K562 (cell line): ENCODE results near the gene FANCD2. TPM values are rescaled to one million over a fixed set of nuclear protein-coding genes. Genes with fewer than 3 reads are reported as not detected.
A peak's percentile ranks its signal among the peaks of the same experiment; 100 is the strongest.

Source experiments
- AFF1 ChIP-seq, 2 experiments: fragments of 450-650 bp; IDR thresholded peaks; 2 replicates each; pipeline ENCODE4 v1.6.1; 2018; ENCODE audit warnings: mild to moderate bottlenecking in 2 of 2, low read depth in 1 of 2; ENCODE audit not compliant: partially characterized antibody in 2 of 2
- CTBP1 ChIP-seq: fragments of 450-650 bp; IDR thresholded peaks from 2 replicates; pipeline ENCODE4 v1.6.1; 2016; ENCODE audit warnings: borderline replicate concordance
- DACH1 ChIP-seq: fragments of 450-650 bp; IDR thresholded peaks from 2 replicates; pipeline ENCODE4 v1.6.1; 2018; ENCODE audit not compliant: partially characterized antibody
- DPF2 ChIP-seq: fragments of 450-650 bp; IDR thresholded peaks from 2 replicates; pipeline ENCODE4 v1.6.1; 2016
- FUS ChIP-seq: fragments of 200-400 bp; formaldehyde crosslinking; optimal IDR thresholded peaks from 2 replicates; pipeline ENCODE3; 2017; ENCODE audit warnings: low read depth, low read length
- GTF2E2 ChIP-seq: fragments of 200-800 bp; sonication (Bioruptor generic); IDR thresholded peaks from 2 replicates; pipeline ENCODE4 v1.6.1; 2016; ENCODE audit warnings: missing genetic modification characterization, missing compliant biosample characterization
- HDGF ChIP-seq: fragments of 450-650 bp; IDR thresholded peaks from 2 replicates; pipeline ENCODE4 v1.6.1; 2016
- HMGXB4 ChIP-seq: sonication (generic); formaldehyde crosslinking; IDR thresholded peaks from 2 replicates; pipeline ENCODE4 v1.8.1; 2023; ENCODE audit warnings: mild to moderate bottlenecking, missing genetic modification reagents
- KAT7 ChIP-seq: sonication (generic); formaldehyde crosslinking; IDR thresholded peaks from 2 replicates; pipeline ENCODE4 v1.8.0; 2022; ENCODE audit warnings: missing genetic modification reagents, mild to moderate bottlenecking, borderline replicate concordance
- MAZ ChIP-seq, 2 experiments: fragments of 450-650 bp in 1 of 2; sonication (generic) in 1 of 2; formaldehyde crosslinking; IDR thresholded peaks in 1 of 2; conservative IDR thresholded peaks in 1 of 2; 2 replicates each; pipeline versions ENCODE4 v1.4.0 to v1.5.0; 2020; ENCODE audit warnings: mild to moderate bottlenecking in 1 of 2, missing genetic modification reagents in 1 of 2
- MTA1 ChIP-seq: fragments of 450-650 bp; IDR thresholded peaks from 2 replicates; pipeline ENCODE4 v1.6.1; 2017; ENCODE audit warnings: borderline replicate concordance
- NCOR1 ChIP-seq: fragments of 450-650 bp; IDR thresholded peaks from 2 replicates; pipeline ENCODE4 v1.6.1; 2016; ENCODE audit warnings: mild to moderate bottlenecking, moderate library complexity
- RAD21 ChIP-seq, 2 experiments: fragments of 250-450 bp in 1 of 2; fragments of 450-650 bp in 1 of 2; sonication (Bioruptor Pico) in 1 of 2; formaldehyde crosslinking in 1 of 2; IDR thresholded peaks in 1 of 2; conservative IDR thresholded peaks in 1 of 2; 2 replicates each; pipeline versions ENCODE4 v1.4.0 to v1.8.0; 2020 to 2022; ENCODE audit warnings: mild to moderate bottlenecking in 2 of 2, moderate library complexity in 1 of 2
- SMARCA5 ChIP-seq: fragments of 450-650 bp; IDR thresholded peaks from 2 replicates; pipeline ENCODE4 v1.6.1; 2016
- SUPT5H ChIP-seq: fragments of 450-650 bp; IDR thresholded peaks from 2 replicates; pipeline ENCODE4 v1.6.1; 2016
- ZBTB7A ChIP-seq: IDR thresholded peaks from 2 replicates; pipeline ENCODE4 v1.6.1; 2011; ENCODE audit warnings: low read depth, mild to moderate bottlenecking, low read length, moderate library complexity, borderline replicate concordance; ENCODE audit not compliant: control insufficient read depth
- ZFP30 ChIP-seq: fragments of 250-450 bp; sonication (Bioruptor Pico); IDR thresholded peaks from 2 replicates; pipeline ENCODE4 v1.8.0; 2022; ENCODE audit warnings: moderate library complexity, mild to moderate bottlenecking, inconsistent platforms, borderline replicate concordance
- ZNF175 ChIP-seq: fragments of 200-800 bp; sonication (Bioruptor generic); IDR thresholded peaks from 2 replicates; pipeline ENCODE4 v1.6.1; 2016; ENCODE audit warnings: low read depth, mild to moderate bottlenecking, missing genetic modification characterization, missing compliant biosample characterization
- ZNF197 ChIP-seq: fragments of 200-800 bp; sonication (Bioruptor generic); IDR thresholded peaks from 2 replicates; pipeline ENCODE4 v1.6.1; 2016; ENCODE audit warnings: low read depth, missing genetic modification characterization, missing compliant biosample characterization
- ZNF512 ChIP-seq: IDR thresholded peaks from 2 replicates; pipeline ENCODE4 v1.6.1; 2016; ENCODE audit warnings: missing genetic modification characterization, missing compliant biosample characterization
- ZNF780A ChIP-seq: fragments of 250-450 bp; sonication (Bioruptor Pico); IDR thresholded peaks from 2 replicates; pipeline ENCODE4 v1.5.0; 2021; ENCODE audit warnings: mild to moderate bottlenecking
- ZSCAN29 ChIP-seq: fragments of 450-650 bp; IDR thresholded peaks from 2 replicates; pipeline ENCODE4 v1.6.1; 2017
- polyA plus RNA-seq, 8 experiments: library from polyadenylated mRNA; depleted of rRNA in 4 of 8; stranded (reverse) in 5 of 8; unstranded in 3 of 8; fragments of >200 nt; fragmentation: Nextera tagmentation in 2 of 8; fragmentation: Illumina TruSeq in 1 of 8; extraction: Ambion mirVana in 2 of 8; extraction: Trizol in 1 of 8; gene quantifications; 2 replicates each; pipeline versions ENCODE4 v1.2.1 to v1.2.3, GENCODE V29; 2011 to 2014; ENCODE audit warnings: inconsistent platforms in 1 of 8, missing spikeins in 1 of 8
- total RNA-seq, 7 experiments: library from RNA; depleted of rRNA in 6 of 7; stranded (reverse); fragments of >200 nt in 6 of 7; fragmentation: Illumina TruSeq in 2 of 7; extraction: Trizol in 2 of 7; gene quantifications; 2 replicates each; pipeline versions ENCODE4 v1.2.1 to v1.2.3, GENCODE V29; 2011 to 2021; ENCODE audit warnings: low replicate concordance in 1 of 7

Gene FANCD2
- total and polyA plus RNA-seq, 9 of the 15 experiments (the other 6 are each of a cell fraction or from before 2014, with no cell fraction given) = 59.4 to 137 (median 96.1) TPM

- TF ChIP-seq HMGXB4 (CRISPR knock-in tag) (peak; percentile 31; the same call in 1 of the 2 replicates), HDGF (no peak; the same call in 1 of the 2 replicates), FUS (no peak), ZSCAN29 (no peak), ZNF175 (CRISPR knock-in tag) (no peak), ZFP30 (CRISPR knock-in tag) (no peak), CTBP1 (peak; percentile 42; the same call in 1 of the 2 replicates), DPF2 (peak; percentile 66; the same call in 1 of the 2 replicates), KAT7 (no peak), DACH1 (no peak), MAZ (CRISPR knock-in tag; conservative IDR thresholded peaks at IDR 0.05 in 1 of 2, IDR thresholded peaks at IDR 0.05 in 1 of 2) (no peak), SUPT5H (peak; percentile 31; the same call in 1 of the 2 replicates), ZNF197 (CRISPR knock-in tag) (no peak), NCOR1 (no peak), ZBTB7A (no peak), MTA1 (peak; percentile 43; the same call in 1 of the 2 replicates), ZNF512 (tag) (no peak), SMARCA5 (peak; percentile 85; the same call in 1 of the 2 replicates), ZNF780A (CRISPR knock-in tag) (no peak), AFF1 (IDR thresholded peaks at IDR 0.05; ENCODE audit: low read depth in 1 of 2, partially characterized antibody in 2 of 2) (peak; percentile 67 to 74), RAD21 (CRISPR knock-in tag; conservative IDR thresholded peaks at IDR 0.05 in 1 of 2, IDR thresholded peaks at IDR 0.05 in 1 of 2) (no peak; a peak in 1 of 4 replicates), GTF2E2 (tag) (no peak)
Measured at GRCh38 chr3:10142707-10143560, 116.7 kb downstream of the FANCD2 start (continued).
